IPS-NIHi7 (cell line): Measurements from ENCODE around the gene CPLX3.

Experiments
- DNase-seq: peaks from one replicate; pipeline ENCODE4 v3.0.0; 2012; ENCODE audit warnings: mixed read lengths; ENCODE audit errors: extremely low spot score

Gene CPLX3

DNA sequence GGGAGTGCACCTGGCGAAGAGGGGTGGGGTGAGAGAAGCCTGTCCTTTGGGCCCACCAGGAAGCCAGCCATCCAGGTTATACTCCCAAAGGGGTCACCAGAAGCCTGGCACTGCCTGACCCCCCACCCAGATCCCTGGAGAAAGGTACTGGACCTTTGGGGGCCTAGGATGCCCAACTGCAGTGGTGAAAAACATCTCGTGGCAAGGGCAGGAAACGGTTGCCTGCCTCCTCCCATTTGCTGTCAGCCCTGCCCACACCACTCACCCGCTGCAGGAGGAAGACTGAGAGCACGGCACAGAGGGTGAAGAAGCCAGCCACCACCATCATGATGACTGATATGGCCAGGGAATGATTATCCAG is 18.8 kb downstream of the CPLX3 start:
- no peak for DNase-seq

DNA sequence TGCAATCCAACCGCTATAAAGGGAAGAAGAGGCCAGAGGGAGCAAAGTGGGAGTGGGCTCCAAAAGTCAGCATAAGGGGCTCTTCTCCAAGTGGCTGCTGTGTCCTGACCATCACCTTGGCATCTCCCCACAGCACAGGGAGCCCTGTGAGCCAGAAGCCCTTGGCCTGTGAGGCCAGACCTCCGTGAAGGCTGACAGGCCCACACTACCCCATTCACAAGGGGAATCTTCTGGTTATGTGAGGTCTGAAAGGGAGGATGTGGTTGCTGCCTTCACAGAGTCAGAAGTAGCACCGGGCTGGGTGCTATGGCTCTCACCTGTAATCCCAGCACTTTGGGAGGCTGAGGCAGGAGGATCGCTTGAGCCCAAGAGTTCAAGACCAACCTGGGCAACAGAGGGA is 19.2 kb downstream of the CPLX3 start:
- DNase-seq, result no peak

DNA sequence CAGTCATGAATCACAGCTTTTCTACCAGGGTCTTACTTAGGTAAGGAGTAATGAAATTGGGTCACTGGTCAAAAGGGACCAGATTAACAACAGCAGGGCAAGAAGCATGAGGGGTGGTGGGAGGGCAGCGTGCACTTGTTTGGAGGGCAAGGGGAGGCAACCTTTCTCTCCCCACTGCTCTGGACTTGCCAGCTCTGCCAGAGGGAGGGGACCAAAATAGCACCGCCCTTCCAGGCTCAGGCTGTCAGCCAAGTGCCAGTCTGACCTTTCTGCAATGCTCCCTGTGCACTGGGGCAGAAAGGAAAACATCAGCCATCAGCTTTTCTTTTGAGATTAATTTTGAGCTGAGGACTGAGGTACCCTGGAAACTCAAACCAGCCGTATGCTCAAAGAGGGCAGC is 21.0 kb downstream of the CPLX3 start:
- no peak for DNase-seq

DNA sequence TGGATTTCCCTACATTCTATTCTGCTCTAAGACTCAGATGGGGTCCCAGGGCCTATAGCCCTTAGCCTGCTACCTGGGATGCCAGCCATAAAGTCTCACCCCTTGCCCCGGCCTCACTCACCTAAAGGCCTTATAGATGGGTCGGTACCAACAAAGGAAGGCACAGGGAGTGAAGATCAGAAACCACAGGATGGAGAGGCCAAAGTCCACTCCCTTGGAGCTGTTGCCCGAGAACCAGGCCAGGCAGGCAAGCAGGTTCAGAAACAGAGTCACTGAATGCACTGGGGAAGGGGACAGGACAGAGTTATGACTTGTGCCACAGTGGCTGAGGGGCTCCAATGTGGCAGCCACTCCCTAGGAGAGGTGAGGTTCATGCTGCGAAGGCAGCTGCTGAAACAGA is 24.0 kb downstream of the CPLX3 start:
- DNase-seq, result no peak

DNA sequence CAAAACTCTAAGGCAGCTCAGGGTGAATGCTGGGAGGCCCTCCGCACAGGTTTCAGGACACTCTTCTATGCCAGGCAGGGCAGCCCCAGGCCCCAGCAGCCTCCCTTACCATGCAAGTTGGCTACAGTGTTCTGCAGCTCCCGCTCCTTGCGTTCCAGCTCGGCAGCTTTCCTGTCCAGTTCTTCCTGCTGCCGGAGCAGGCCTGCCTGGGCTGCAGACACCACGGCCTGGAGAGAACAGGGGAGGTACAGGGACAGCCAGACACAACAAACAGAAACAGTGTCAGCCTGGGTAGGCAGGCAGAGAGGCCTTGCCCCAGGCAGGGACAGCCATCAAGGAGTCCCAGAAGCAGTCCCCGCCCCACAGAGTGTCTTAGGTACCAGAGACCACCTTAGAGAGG is 25.5 kb downstream of the CPLX3 start:
- no peak for DNase-seq

DNA sequence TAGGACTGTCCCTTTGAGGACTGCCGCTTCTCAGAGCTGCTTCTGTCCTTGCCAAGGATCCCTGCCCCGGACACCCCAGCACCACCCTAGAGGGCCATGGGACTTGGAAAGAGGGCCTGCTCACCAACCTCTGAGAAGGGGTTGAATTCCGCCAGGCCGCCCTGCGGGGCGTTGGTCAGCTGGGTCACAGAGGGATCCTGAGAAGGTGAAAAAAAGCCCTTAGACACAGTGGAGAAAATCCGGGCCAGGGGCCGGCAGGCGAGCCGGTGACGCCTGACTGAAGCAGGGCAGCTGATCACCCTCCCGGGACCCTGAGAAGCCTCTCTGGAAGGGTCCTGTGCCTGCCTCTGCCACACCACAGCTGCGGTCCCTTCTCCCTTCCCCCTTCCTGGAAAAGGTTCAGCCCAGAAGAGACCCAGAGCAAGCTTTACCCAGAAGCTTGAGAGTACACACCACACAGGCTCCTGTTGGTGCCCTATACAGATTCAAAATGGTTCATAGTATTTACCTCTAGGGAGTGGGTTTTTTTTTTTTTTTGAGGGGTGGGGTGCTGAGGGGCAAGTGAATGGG is 28.1 kb downstream of the CPLX3 start:
- no peak for DNase-seq

DNA sequence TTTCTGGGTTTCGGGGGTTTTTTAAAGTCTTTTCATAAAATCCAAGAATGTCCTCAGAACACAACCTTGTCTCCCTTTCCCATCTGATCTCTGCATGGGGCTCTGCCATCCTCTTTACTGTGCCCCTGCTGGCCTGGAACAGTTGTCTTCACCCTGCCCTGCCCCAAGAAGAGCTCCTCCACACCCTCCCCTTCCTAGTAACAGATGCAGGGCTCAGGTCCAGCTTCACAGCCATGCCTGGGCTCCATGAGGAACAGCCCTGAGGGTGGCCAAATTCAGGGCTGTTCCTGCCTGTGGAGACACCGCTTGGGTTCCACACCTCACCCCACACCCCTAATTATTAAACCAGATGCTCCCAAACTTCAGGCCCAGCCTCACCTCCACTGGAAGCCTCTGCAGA is 29.4 kb downstream of the CPLX3 start:
- DNase-seq, result no peak

DNA sequence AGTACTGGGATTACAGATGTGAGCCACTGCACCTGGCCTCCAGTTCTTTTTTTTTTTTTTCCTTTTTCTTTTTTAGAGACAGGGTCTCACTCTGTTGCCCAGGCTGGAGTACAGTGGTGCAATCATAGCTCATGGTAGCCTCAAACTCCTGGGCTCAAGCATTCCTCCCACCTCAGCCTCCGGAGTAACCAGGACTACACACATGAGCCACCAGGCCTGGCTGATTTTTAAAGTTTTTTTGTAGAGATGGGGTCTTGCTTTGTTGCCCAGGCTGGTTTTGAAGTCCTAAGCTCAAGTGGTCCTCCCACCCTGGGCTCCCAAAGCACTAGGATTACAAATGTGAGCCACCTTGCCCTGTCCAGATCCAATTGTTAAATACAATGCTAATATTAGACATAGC is 30.1 kb downstream of the CPLX3 start:
- DNase-seq, result no peak

DNA sequence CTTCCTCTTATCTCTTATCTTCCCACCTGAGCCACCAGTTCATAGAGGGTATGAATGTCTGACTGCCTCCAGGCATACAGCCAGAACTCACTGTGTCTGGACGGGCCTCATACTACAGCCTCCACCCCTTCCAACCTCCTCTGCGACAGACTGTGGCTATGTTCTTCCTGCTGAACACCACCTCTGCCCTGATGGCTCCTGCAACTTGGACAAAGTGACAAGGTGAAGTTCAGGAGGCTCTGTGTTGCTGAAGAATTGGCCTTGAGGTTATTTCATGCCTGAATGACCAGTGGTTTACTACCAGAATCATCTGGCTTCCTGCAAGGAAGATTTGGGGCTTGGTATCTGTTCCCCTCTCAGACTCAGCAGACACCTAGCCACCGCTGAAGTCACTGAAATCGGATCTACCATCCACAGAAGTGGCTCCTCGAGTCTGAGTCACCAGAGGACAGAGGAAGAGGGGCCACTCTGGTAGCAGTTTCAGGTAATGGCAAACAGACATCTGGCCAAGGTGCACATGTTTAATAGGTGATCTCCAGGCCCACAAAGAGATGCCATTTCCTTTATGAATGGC is 30.7 kb downstream of the CPLX3 start:
- DNase-seq, result no peak

DNA sequence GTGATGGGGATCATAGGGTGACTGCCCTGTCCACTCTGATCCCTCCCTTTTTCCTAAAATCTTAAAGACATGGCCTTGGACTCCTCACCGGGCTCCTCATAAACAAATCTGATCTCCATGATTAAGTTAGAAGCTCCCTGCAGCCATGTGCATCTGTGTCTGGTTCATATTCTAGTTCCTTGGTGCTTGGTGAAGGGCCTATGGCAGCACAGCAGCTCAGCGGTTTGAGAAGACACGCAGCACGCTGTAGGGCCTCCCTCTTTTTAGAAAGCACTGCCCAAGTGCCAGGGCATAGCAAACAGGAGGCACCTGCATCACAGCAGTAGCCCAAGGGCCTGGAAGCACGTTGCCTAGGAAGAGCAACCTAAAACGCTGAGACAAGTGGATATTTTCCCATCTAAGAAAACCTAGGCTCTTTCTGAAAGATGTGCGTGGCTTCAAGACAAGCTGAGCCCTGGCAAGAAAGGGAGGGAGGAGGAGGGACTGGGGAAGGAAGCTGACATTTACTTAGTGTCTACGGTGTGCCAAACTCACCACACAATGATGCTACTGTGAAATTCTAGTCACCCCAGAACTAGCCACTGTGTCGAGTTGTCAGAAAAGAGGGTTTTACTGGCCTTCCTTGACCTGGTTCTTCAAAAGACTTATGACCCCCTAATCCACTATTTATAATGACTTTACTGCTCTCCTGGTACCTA is 31.4 kb downstream of the CPLX3 start:
- DNase-seq, result no peak

DNA sequence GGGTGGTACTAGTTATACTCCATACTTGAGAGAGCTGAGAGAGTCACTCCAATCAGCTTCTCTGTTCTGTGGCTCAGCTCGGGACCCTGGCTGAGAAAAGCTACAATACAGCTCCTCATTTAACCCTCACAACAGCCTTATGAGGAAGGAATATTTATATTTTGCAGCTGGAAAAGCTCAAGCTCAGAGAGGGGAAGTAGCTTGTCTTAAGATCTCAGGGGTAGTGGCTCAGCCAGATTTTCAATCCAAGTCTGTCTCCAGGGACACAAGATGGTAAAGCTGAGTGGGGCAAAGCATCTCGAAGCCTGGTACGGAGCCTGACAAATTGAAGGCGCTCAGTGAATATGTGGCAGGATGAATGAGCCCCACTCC is 31.9 kb downstream of the CPLX3 start:
- no peak for DNase-seq

DNA sequence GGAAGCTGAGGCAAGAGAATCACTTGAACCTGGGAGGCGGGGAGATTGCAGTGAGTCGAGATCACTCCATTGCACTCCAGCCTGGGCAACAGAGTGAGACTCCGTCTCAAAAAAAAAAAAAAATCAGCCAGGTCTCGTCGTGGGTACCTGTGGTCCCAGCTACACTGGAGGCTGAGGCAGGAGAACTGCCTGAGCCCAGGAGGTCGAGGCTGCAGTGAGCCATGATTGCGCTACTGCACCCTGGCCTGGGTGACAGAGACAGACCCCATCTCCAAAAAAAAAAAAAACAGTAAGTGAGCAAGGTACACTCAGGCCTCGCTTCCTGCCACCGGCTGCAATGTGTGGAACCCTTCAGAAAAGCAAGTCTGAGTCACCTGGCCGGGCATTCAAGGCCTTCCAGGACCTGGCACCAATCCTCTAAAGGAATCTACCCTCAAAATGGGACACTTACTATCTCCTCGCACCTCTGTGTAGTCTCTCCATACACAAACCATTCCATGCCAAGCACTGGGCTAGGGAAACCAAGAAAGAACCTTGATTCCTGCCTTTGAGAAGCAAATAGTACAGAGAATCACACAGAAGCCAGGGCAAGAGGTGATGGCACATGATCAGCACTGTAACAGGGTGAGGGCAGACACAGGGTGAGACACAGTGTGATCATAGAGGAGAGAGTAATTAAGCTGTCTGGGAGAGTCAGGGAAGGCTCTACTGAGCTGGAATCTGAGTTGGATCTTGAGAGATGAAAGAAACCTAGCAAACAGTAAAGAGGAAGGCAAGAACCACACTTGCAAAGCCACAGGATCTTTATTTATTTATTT is 37.0 kb downstream of the CPLX3 start:
- no peak for DNase-seq

DNA sequence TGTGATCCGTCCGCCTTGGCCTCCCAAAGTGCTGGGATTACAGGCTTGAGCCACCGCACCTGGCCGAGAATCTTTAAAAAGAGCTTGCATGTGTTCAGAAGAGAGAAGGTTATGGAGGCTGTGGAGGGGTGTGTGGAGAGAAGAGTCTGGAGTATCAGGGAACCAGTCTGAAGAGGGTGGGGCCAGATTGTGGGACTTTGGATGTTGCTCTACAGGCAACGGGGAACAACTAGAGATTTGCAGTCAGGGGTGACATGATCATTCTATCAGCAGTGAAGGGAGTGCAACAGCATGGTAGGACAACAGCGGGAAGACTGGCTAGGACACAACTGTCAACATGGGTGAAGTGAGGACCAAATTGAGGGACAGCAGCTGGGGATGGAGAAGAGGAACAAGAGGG is 37.9 kb downstream of the CPLX3 start:
- no peak for DNase-seq

DNA sequence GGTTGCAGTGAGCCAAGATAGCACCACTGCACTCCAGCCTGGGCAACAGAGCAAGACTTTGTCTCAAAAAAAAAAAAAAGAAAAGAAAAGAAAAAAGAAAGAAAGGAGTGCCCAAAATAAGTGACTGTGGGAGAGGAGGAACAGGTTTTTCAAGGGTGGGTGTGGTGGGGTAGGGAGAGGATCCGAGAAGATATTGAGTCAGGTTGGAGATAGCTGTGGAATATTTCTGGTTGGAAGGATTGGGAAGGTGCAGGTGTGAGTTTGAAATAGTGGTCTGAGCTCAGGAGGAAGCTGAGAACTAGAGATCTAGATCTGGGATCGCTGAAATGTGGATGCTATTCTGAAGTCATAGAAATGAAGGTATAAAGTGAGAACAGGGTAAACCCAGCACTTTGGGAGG is 38.9 kb downstream of the CPLX3 start:
- DNase-seq, result no peak

DNA sequence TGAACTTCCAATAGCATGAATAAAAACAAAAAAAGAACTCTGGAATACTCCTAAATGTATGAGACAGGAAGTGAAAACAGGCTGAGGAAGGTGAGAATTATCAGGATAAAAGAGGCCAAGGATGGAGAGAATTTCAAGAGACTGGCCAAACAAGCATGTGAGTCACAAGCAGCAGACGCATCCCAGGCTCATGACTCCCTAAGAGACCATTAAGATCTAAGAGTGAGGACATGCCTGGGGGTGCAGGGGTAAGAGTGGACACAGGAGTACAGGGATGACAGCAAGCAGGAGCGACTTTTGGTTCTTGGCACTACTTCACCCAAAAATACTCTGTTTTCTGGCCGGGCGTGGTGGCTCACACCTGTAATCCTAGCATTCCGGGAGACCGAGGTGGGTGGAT is 39.7 kb downstream of the CPLX3 start:
- DNase-seq, result no peak

DNA sequence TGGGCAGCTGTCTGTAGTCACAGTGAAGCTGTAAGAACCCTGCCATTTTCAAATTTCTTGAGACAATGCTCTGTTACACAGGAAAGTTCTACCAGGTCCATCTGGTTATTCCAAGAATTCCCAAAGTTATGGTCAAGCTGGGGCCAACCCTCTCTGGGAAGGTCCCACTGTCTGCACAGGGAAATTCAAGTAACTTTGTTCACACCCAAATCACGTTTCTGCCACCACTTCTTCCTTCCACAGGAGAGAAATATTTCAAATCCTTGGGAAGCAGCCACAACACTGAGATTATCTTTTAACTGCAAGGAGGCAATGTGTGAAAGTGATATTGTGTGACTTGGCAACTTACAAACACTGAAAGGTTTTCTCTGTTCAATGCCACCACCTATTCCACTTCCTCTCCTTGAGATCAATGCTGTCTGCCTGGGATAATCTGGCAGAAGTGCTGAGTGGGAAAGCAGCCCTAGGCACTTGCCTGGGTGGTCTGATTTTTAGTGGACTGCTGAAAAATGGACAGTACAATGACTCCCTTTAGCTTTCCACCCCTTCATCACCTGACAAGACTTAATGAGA is 41.1 kb downstream of the CPLX3 start:
- DNase-seq, result no peak

DNA sequence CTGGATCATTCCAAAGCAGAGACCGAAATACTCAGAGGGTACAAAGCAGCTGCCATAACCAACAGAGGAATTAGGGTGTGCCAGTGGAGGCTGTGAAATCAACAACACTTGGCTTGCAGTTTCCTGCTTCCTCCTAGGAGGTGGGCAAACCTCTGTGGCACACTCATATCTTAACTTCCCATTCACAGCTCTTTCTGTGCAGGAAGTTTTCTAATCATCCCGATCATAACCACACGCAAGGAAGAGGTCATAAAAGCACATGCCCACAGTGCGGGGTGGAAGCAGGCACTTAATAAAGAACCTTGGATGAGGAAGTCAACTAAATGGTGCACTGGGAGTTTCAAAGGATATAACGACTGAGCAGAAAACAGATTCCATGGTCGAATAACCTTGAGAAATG is 41.6 kb downstream of the CPLX3 start:
- no peak for DNase-seq

DNA sequence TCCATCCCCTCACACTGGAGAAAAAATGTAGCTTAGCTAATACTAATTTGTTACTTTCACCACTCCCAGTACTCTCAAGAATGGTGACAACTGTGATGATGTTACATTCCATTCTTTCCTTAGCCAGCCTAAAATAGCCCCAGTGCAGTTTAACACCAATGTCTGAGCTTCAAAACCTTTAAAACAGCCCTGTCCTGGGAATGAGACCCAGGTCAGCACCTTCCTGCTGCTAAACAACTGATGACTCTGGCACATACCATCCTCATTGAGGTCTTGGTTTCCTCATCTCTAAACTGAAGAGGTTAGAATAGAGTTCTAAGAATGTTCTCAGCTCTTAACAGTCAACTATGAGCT is 42.9 kb downstream of the CPLX3 start:
- no peak for DNase-seq

DNA sequence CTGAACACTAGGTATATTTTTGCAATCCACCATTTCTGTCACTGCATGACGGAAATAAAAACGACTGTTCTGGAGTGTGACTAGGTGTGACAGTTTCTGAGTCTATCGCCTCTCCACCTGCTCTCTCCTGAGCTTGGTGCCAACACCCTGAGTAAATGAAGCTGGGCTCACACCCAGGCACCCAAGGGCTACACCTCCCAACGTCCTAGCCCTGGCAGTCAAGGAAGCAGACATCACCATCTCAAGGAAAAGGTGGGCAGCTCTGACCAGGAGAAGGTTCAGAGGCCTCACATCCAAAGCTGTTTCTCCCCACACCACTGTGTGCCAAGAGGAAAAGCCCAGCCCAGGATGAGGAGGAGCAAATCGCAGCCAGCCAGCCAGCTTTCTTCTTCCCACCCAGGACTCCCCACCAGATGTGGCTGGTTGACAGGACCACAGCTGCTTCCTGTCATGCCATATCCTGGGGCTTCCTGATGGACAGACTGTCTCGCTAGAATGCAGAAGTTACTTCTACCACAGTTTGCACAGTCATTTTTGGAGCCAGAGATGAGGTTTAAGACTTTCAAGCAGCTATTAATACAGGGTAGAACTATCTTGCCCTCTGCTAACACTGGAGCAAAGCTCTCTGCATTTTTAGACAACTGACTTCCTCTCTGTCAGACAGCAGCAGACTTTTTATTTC is 43.4 kb downstream of the CPLX3 start:
- DNase-seq, result no peak

DNA sequence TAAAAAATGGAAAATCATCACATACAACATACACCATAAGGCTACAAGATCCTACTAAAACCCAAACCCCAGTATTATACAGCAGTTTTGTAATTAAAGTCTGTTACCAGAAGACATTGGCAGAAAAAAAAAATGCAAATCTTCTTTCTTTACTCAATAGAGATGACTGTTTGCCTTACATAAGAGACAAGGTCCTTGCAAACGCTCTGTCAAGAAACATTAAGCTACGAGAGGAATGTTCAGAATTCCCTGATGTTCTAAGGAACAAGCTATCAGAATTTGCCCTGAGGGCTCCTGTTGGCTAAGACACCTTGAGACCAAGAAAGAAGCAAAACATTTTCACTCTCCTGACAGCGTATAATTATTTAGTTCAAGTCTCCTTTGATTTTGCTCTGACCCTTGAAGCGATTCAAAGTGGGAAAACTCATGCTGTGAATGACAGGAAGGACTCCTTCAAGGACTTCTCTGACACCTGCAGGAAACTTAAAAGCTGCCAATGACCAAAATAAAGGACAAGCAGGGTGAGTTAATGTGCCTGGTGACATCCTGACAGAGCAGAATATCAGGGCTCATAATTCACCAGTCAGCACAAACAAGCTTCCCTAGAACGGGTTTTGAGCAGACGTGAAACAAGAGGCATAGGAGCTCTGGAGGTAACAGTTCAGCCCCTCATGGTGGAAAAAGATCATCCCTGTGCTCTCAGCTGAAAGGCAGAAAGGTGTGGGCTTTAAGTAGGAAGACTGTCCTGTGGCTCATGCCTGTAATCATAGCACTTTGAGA is 44.2 kb downstream of the CPLX3 start:
- no peak for DNase-seq

DNA sequence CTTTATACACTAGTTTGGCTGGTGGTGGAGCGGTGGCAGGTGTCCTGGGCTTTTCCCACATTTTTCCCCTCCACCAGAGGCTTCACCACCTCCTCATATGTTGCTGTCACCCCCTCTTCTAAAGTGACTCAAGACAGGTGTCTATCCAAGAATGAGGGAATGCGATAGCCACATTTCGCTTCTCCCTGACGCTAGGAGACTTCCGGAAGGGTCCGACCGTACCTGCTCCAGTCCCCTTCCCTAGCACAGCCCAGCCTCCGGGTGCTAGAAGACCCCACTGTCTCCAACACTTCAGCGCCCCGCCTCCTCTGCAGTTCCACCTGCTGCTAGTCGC is 46.2 kb downstream of the CPLX3 start:
- DNase-seq, result no peak
